ENCODE measurements around the gene ZCCHC2.

DNA sequence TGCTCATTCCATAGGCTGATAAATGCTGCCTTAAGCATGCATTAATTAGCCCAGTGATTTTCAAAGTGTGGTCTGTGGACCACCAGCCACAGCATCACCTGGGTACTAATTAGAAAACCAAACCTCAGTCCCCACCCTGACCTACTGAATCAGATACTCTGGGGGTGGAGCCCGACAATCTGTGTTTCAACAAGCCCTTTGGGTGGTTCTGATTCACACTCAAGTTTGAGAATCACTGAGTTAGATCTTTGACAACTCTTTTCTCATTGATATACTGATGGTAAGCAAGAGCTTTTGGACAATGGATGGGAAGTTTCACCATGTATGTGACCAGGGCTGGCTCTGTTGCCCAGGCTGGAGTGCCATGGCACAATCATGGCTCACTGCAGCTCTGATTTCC is 95.9 kb downstream of the ZCCHC2 start:
- TF ChIP-seq POLR2A (IDR thresholded peaks at IDR 0.05; ENCODE audit: low read depth), result no peak
- TF ChIP-seq, protein P1, sequence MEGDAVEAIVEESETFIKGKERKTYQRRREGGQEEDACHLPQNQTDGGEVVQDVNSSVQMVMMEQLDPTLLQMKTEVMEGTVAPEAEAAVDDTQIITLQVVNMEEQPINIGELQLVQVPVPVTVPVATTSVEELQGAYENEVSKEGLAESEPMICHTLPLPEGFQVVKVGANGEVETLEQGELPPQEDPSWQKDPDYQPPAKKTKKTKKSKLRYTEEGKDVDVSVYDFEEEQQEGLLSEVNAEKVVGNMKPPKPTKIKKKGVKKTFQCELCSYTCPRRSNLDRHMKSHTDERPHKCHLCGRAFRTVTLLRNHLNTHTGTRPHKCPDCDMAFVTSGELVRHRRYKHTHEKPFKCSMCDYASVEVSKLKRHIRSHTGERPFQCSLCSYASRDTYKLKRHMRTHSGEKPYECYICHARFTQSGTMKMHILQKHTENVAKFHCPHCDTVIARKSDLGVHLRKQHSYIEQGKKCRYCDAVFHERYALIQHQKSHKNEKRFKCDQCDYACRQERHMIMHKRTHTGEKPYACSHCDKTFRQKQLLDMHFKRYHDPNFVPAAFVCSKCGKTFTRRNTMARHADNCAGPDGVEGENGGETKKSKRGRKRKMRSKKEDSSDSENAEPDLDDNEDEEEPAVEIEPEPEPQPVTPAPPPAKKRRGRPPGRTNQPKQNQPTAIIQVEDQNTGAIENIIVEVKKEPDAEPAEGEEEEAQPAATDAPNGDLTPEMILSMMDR (IDR thresholded peaks at IDR 0.05), result no peak
